ENCODE results near the gene NUS1.

- TF ChIP-seq EGR1 (IDR thresholded peaks at IDR 0.05) (no peak), USF1 (IDR thresholded peaks at IDR 0.05) (no peak), EP300 (IDR thresholded peaks at IDR 0.05; ENCODE audit: borderline replicate concordance) (no peak), TEAD4 (IDR thresholded peaks at IDR 0.05) (no peak), TAF1 (IDR thresholded peaks at IDR 0.05; ENCODE audit: low read depth) (no peak), REST (IDR thresholded peaks at IDR 0.05; ENCODE audit: low read depth) (no peak), NFIC (IDR thresholded peaks at IDR 0.05) (no peak), RAD21 (IDR thresholded peaks at IDR 0.05; ENCODE audit: low read depth) (no peak), CREB1 (IDR thresholded peaks at IDR 0.05; ENCODE audit: low read depth) (no peak), YY1 (IDR thresholded peaks at IDR 0.05; ENCODE audit: low read depth) (no peak), FOXM1 (IDR thresholded peaks at IDR 0.05; ENCODE audit: borderline replicate concordance, low read depth) (no peak), MAX (IDR thresholded peaks at IDR 0.05) (no peak)
These were observed 19.9 kb upstream of the NUS1 start for GRCh38 chr6:117655380-117655779.
